ENCODE data around the gene ANKRD39. TPM values are rescaled to one million over a fixed set of nuclear protein-coding genes. Genes with fewer than 3 reads are reported as not detected.

The ANKRD39 gene
- total RNA-seq, 4 donors from 2014 or later: 6.7 to 12.3 (median 8.4) TPM

GRCh38 chr2:96898135-96898505 lies 40.3 kb upstream of the ANKRD39 start:
- TF ChIP-seq, protein P1, sequence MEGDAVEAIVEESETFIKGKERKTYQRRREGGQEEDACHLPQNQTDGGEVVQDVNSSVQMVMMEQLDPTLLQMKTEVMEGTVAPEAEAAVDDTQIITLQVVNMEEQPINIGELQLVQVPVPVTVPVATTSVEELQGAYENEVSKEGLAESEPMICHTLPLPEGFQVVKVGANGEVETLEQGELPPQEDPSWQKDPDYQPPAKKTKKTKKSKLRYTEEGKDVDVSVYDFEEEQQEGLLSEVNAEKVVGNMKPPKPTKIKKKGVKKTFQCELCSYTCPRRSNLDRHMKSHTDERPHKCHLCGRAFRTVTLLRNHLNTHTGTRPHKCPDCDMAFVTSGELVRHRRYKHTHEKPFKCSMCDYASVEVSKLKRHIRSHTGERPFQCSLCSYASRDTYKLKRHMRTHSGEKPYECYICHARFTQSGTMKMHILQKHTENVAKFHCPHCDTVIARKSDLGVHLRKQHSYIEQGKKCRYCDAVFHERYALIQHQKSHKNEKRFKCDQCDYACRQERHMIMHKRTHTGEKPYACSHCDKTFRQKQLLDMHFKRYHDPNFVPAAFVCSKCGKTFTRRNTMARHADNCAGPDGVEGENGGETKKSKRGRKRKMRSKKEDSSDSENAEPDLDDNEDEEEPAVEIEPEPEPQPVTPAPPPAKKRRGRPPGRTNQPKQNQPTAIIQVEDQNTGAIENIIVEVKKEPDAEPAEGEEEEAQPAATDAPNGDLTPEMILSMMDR (IDR thresholded peaks at IDR 0.05; ENCODE audit: low read depth): no peak

GRCh38 chr2:96897491-96898134 lies 39.8 kb upstream of the ANKRD39 start:
- TF ChIP-seq, protein P1 (IDR thresholded peaks at IDR 0.05; ENCODE audit: low read depth): no peak

DNA sequence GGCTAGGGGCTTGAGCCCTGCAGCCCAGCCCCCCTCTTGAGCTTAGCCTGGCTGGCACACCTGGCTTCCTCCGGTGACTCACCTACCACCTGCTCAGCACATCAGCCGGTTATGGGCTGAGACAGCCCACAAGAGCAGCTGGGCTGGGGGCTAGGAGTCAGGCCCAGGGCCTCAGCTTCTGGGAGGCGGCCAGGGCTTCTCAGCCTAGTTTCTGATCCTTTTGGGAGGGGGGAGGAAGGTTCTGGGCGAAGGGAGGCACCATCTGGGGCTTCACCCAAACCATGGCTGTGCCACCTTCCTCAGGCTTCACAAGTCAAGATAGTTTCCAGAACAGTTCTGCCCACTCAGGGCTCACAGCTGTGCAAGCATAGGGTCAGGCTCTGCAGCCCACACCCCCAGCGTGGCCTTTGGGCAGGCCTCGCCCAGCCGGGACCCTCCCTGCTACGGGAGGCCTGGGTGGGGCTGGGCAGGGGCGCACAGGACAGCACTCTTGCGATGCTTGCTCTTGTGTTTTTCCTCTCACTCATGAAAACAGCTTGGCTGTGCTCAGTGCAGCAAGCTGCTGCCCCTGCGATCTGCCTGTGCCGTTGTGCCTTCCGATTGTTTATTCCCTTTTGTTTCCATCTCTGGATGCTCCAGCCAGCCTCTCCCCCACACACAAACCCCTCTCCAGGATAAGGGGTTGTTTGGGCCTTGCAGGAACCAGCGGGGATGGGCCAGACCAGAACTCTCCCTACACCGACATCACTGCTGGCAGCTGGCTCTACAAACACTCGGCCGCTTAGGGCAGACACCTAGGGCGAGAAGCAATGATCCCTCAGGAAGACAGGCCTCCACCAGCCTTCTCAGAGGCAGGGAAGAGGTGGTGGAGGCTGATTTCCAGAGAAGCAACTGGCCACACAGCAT lies 38.2 kb upstream of the ANKRD39 start:
- TF ChIP-seq, protein P1 (IDR thresholded peaks at IDR 0.05; ENCODE audit: low read depth): no peak

DNA sequence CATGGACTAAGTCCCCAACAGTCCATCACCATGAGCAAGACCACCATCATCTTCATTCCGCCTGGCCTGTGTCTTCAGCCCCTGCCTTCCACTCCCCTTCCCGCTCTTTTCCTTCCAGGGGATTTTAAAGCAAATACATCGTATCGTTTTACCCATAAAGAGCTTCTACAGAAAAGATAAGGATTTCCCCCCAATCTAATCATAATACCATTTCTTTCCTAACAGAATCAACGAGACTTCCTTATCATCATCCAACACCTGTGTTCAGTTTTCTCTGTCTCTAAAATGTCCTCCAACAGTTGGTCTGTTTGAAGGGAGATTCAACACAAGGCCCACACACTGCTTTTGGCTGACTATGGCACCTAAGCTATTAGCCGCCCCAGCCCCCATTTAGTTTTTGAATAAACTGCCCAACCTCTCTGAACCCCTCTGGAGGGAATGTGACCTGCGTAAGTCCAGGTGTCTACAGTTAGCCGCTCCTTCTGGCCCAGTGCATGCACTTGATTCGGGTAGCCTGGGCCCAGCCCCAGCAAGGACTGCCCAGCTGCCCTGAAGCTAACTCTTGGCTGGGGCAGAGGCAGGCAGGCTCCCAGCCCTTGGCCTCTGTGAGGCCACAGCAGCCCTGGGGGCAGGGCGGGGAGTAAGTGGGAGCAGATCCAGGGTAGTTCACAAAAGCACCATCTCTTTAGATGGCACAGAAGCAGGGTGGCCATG lies 37.4 kb upstream of the ANKRD39 start:
- TF ChIP-seq, protein P1 (IDR thresholded peaks at IDR 0.05; ENCODE audit: low read depth): no peak

- TF ChIP-seq, protein P1 (IDR thresholded peaks at IDR 0.05; ENCODE audit: low read depth): no peak
These were observed 36.3 kb upstream of the ANKRD39 start for GRCh38 chr2:96894151-96894531.

- TF ChIP-seq, protein P1 (IDR thresholded peaks at IDR 0.05; ENCODE audit: low read depth): no peak
These were observed 35.7 kb upstream of the ANKRD39 start for GRCh38 chr2:96893289-96894150.
